MM.1S (cell line): ENCODE data around the gene CA12.

Experiments
- DNase-seq: peaks from one replicate; pipeline ENCODE4 v3.0.0-alpha.2; 2015
- H2AFZ ChIP-seq: fragments of 300-600 bp; sonication (generic); 2 replicates; pipeline ENCODE4 v1.6.0; 2016; ENCODE audit warnings: antibody characterized with exemption, low read length
- H3F3A ChIP-seq: fragments of 300-600 bp; sonication (generic); 2 replicates; pipeline ENCODE4 v1.6.1; 2016; ENCODE audit warnings: mild to moderate bottlenecking, antibody characterized with exemption, low read length, moderate library complexity, mixed read lengths; ENCODE audit not compliant: insufficient read depth
- H3K27ac ChIP-seq: fragments of 300-600 bp; sonication (generic); 2 replicates; pipeline ENCODE4 v1.5.1; 2016; ENCODE audit warnings: mild to moderate bottlenecking, low read length
- H3K27me3 ChIP-seq: fragments of 300-600 bp; sonication (generic); replicated peaks from 2 replicates; pipeline ENCODE4 v1.6.0; 2016; ENCODE audit warnings: low read length; ENCODE audit not compliant: insufficient read depth
- H3K36me3 ChIP-seq: fragments of 300-600 bp; sonication (generic); replicated peaks from 2 replicates; pipeline ENCODE4 v1.6.1; 2016; ENCODE audit warnings: mild to moderate bottlenecking, low read length, mixed read lengths; ENCODE audit not compliant: insufficient read depth
- H3K4me1 ChIP-seq: fragments of 300-600 bp; sonication (generic); 2 replicates; pipeline ENCODE4 v1.6.1; 2016; ENCODE audit warnings: low read length, mixed read lengths
- H3K4me2 ChIP-seq: fragments of 300-600 bp; sonication (generic); 2 replicates; pipeline ENCODE4 v1.6.0; 2016; ENCODE audit warnings: low read depth, low read length
- H3K4me3 ChIP-seq: fragments of 300-600 bp; sonication (generic); 2 replicates; pipeline ENCODE4 v1.5.1; 2016; ENCODE audit warnings: low read length, mixed read lengths
- H3K79me2 ChIP-seq: fragments of 300-600 bp; sonication (generic); 2 replicates; pipeline ENCODE4 v1.6.1; 2016; ENCODE audit warnings: mixed run types, low read length, mixed read lengths
- H3K9ac ChIP-seq: fragments of 300-600 bp; sonication (generic); 2 replicates; pipeline ENCODE4 v1.6.1; 2016; ENCODE audit warnings: low read length, mixed read lengths
- H3K9me2 ChIP-seq: fragments of 300-600 bp; sonication (generic); replicated peaks from 2 replicates; pipeline ENCODE4 v1.6.1; 2016; ENCODE audit warnings: mild to moderate bottlenecking, low read length, mixed read lengths; ENCODE audit not compliant: insufficient read depth
- H3K9me3 ChIP-seq: fragments of 300-600 bp; sonication (generic); replicated peaks from 2 replicates; pipeline ENCODE4 v1.6.1; 2016; ENCODE audit warnings: mild to moderate bottlenecking, low read length, mixed read lengths; ENCODE audit not compliant: insufficient read depth
- H4K20me1 ChIP-seq: fragments of 300-600 bp; sonication (generic); 2 replicates; pipeline ENCODE4 v1.6.1; 2016; ENCODE audit warnings: mild to moderate bottlenecking, low read length, moderate library complexity, mixed read lengths; ENCODE audit not compliant: insufficient read depth
- CTCF ChIP-seq: fragments of 300-600 bp; sonication (generic); IDR thresholded peaks from 2 replicates; pipeline ENCODE4 v1.5.1; 2016; ENCODE audit warnings: antibody characterized with exemption, low read length, mixed read lengths
- EZH2 ChIP-seq: fragments of 300-600 bp; sonication (generic); optimal IDR thresholded peaks from 2 replicates; pipeline ENCODE3; 2017; ENCODE audit warnings: low read depth, mild to moderate bottlenecking, antibody characterized with exemption, low read length, mixed read lengths
- EZH2phosphoT487 ChIP-seq: fragments of 300-600 bp; sonication (generic); IDR thresholded peaks from 2 replicates; pipeline ENCODE4 v1.6.1; 2018; ENCODE audit warnings: antibody characterized with exemption, low read length

Gene CA12

GRCh38 chr15:63398456-63398855 lies 16.8 kb upstream of the CA12 start:
- Histone ChIP-seq H3K9me2 (no peaks in the 10 kb centered on the region), H2AFZ (no peak overlapping the region), H3F3A (no peaks in the 10 kb centered on the region), H4K20me1 (no peaks in the 10 kb centered on the region), H3K4me2 (no peak overlapping the region), H3K9ac (no peak overlapping the region), H3K9me3 (no peaks in the 10 kb centered on the region), H3K79me2 (no peaks in the 10 kb centered on the region), H3K36me3 (no peaks in the 10 kb centered on the region), H3K4me3 (no peak overlapping the region), H3K27me3 (no peaks in the 10 kb centered on the region), H3K4me1 (no peaks in the 10 kb centered on the region), H3K27ac (no peak overlapping the region)
- TF ChIP-seq EZH2 = no peak
- no peak for TF ChIP-seq EZH2phosphoT487
- DNase-seq = no peak

- H3K9me2 ChIP-seq = no peaks in the 10 kb centered on the region
- no peaks in the 10 kb centered on the region for H3K79me2 ChIP-seq
- no peaks in the 10 kb centered on the region for H4K20me1 ChIP-seq
- H3K4me3 ChIP-seq = no peak overlapping the region
- no peaks in the 10 kb centered on the region for H3K4me1 ChIP-seq
- no peak overlapping the region for H3K4me2 ChIP-seq
- DNase-seq = no peak
- TF ChIP-seq EZH2phosphoT487 (no peak), EZH2 (no peak), CTCF (no peak)
- no peak overlapping the region for H2AFZ ChIP-seq
- H3K9me3 ChIP-seq = no peaks in the 10 kb centered on the region
- no peaks in the 10 kb centered on the region for H3F3A ChIP-seq
- H3K9ac ChIP-seq = no peak overlapping the region
- H3K27ac ChIP-seq = no peak overlapping the region
- H3K27me3 ChIP-seq = no peaks in the 10 kb centered on the region
- no peaks in the 10 kb centered on the region for H3K36me3 ChIP-seq
Observed at GRCh38 chr15:63396152-63396928, 14.7 kb upstream of the CA12 start.

GRCh38 chr15:63395730-63396151 lies 14.1 kb upstream of the CA12 start:
- Histone ChIP-seq H3K79me2 (no peaks in the 10 kb centered on the region), H3K27ac (no peak overlapping the region), H3K4me2 (no peak overlapping the region), H3K9me3 (no peaks in the 10 kb centered on the region), H3K4me1 (no peaks in the 10 kb centered on the region), H2AFZ (no peak overlapping the region), H3K4me3 (no peak overlapping the region), H3K9me2 (no peaks in the 10 kb centered on the region), H3K36me3 (no peaks in the 10 kb centered on the region), H4K20me1 (no peaks in the 10 kb centered on the region), H3K27me3 (no peaks in the 10 kb centered on the region), H3F3A (no peaks in the 10 kb centered on the region), H3K9ac (no peak overlapping the region)
- no peak for DNase-seq
- no peak for TF ChIP-seq CTCF
- TF ChIP-seq EZH2phosphoT487 = no peak
- TF ChIP-seq EZH2 = no peak

- H3K4me3 ChIP-seq = no peak overlapping the region
- no peaks in the 10 kb centered on the region for H3K9me3 ChIP-seq
- H3K4me2 ChIP-seq = no peak overlapping the region
- H3K9me2 ChIP-seq = no peaks in the 10 kb centered on the region
- TF ChIP-seq CTCF = no peak
- no peak for TF ChIP-seq EZH2
- no peak for TF ChIP-seq EZH2phosphoT487
- no peak for DNase-seq
- H3K27ac ChIP-seq = no peak overlapping the region
- H3F3A ChIP-seq = no peaks in the 10 kb centered on the region
- H3K9ac ChIP-seq = no peak overlapping the region
- H4K20me1 ChIP-seq = no peaks in the 10 kb centered on the region
- no peaks in the 10 kb centered on the region for H3K79me2 ChIP-seq
- H3K36me3 ChIP-seq = no peaks in the 10 kb centered on the region
- no peaks in the 10 kb centered on the region for H3K4me1 ChIP-seq
- H3K27me3 ChIP-seq = no peaks in the 10 kb centered on the region
- no peak overlapping the region for H2AFZ ChIP-seq
Observed at GRCh38 chr15:63392361-63393009, 10.8 kb upstream of the CA12 start.
